Nucleus accumbens (tissue), 56 donors: Measurements from ENCODE around the gene KDM4B.

Experiments
- DNase-seq, 56 donors: peaks; one replicate each; lab custom pipeline; 2025; lab: John Stamatoyannopoulos, UW

KDM4B gene

GRCh38 chr19:5030822-5031221 lies 61.9 kb downstream of the KDM4B start:
- DNase-seq, result no peak

- DNase-seq, result peak in 52 of 56 donors; percentile 23 to 91 (median 70)
These were observed 62.6 kb downstream of the KDM4B start for GRCh38 chr19:5031231-5032100.

DNA sequence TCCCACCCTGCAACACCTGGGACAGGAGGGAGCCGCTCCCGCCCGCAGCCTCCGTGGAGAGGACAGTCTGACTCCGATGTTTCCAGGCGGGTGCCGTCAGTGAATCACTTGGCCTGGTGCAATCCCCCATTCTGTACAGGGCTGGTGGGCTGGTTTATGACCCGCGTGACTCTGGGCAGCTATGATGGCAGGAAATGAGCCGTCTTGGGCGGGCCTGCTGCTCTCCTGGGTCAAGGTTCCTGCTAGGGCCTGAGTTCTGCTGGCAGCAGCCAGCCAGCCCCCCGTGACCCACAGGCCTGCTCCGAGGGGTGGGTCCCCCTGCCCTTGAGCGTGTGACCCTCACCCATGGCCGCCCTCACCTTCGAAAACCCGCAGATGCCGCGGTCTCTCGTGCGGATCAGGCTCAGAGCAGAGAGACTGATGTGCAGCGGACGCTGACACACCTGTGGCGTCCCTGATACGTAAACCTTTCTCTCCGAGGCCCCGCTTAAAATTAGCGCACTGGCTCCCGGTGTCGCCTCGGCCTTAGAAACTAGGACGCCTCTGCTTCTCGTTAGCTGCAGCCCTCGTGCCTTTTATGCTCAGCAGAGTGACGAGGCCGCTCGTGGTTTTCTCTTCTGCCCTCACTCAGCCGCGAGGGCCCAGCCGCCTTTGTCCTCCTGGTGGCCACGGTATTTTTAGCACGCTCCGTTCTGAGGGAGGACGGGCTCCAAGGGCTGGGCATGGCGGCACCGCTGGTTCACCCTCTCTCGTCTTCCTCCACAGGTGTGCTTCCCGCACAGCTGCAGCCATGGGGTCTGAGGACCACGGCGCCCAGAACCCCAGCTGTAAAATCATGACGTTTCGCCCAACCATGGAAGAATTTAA lies 63.4 kb downstream of the KDM4B start:
- no peak for DNase-seq

DNA sequence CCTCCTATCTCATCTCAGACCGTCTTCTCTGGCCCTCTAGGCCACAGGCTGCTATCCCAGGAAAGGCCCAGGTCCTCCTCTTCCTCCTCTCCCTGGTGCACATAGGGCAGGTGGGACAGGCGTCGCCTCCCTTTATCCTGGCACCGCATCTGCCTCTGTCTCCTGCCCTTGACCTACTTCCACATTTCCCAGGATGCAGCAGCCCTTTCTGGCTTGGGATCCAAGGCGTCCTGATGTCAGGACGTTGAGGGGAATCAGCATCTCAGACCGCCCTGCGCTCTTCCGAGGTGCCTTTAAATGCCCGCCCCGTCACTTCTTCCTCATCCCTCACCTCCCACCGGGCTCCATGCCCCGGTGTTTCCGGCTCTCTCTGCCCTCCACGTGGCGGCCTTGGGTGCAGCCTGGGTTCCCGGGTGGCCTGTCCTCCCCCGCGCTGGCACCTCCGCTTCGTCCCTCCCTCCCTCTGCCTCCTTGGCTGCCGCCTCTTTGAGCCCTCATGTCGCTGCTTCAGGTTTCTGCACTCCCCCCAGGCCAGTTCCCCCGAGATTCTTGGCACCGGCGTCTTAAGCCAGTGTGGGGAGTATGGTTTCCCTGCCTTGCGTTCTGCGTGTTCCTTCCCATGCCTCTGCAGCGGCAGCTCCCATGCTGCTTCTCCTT lies 66.3 kb downstream of the KDM4B start:
- DNase-seq, result peak in 5 of 56 donors; percentile 47 to 58 (median 53)

DNA sequence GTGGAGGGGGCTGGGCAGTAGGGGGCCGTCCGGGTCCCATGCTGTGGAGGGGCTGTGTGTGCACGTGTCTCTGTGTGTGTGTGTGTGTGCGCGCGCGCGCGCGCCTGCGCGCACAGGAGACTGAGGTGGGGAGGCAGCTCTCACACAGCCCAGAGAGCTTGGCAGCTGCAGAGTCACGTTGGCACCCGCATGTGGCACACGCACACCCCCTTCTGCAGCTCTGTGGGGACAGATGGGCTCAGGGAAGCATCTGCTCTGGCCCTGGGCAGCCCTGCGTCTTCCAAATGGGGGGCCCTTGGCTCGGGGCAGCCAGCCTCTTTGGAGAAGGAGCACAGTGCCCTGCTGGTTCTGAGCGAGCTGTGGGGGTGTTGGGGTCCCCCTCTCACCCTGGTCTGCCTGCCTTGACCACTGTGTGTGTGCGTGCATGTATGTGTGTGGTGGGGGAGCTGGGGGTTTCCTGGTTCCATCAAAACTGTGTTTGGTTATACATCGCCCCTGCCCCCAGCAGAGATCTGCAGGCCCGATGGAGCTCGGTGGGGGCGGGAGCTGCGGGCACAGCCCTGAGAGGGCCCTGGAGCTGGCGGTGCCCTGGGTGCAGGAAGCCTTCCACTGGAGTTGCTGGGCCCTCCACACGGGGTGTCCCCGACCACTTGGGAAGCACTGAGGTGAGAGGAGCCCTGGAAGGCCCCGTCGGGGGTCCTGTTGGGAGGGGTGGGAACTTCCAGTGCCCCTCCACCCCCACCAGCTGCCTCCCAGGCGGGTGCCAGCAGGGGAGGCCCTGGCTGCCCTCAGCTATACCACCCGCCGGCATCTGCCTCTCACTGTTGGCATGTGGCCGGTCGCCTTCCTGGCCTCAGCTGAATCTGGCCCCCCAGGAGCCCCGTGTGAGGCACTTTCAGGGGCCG lies 67.1 kb downstream of the KDM4B start:
- peak in 53 of 56 donors; percentile 25 to 87 (median 67) for DNase-seq

DNA sequence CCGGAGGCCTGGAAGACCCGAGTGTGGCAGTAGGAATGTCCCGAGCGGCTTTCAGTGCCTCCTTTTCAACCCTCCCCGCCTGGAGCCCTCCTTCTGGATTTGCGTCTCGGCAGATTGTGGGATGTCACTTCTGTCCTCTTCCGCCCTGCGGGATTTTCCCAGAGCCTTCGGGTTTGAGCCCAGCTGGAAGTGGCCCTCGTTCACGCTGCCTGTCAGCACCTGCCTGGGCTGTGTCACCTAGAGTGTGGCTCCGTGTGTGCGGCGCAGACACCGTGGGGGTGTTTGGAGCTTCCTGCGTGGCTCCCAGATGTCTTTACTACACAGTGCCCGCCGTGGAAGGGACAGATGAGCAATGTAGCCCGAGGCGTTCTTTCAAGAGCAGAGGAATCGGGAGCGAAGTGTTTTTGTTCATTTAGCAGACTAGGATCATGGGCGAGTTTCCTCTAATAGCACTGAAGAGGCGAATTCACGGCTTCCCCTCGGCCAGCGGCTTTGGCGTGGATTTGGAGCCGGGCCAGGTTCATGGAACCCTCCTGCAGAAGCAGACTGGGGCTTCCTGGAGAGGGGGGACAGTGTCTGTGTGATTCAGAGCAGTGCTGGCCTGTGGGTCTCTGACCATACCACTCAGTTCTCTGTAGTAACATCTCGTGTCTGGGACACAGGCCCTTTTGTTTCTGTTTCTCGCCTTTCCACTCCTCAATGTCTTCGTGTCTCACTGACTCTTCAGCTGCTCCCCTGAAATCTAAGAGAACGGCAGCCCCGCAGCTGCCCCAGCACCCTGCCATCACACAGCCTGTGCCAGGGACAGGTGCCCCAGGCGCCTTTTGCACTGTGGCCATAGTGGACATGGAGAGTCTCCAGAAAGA lies 68.0 kb downstream of the KDM4B start:
- DNase-seq, result peak in 47 of 56 donors; percentile 15 to 81 (median 50)

GRCh38 chr19:5037936-5038335 lies 69.0 kb downstream of the KDM4B start:
- DNase-seq, result peak in 2 of 56 donors; percentile 13 to 29

DNA sequence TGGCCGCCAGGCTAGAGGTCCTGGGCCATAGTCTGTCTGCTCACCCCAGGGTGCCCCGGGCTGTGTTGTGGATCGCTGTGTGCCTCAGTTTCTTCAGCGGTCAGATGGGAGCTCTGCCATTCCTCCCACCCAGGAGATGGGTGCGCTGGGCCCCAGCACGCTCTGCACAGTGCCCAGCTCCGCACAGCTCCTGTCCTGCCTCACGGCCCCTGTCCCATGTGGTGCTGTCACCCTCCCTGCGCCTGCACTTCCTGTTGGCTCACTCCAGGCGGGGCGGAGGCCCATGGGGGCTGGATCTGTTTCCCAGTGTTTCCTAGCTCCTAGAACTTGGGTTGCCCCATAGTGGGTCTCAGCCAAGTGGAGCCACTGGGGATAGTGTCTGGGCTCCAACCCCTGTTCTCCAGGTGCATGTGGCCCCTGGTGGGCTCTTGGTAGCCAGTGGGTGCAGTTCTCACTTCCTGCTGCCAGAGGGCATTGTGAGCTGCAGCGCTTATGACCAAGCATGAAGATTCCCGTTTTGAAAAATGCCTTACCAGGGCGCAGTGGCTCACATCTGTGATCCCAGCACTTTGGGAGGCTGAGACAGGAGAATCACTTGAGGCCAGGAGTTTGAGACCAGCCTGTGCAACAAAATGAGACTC lies 69.8 kb downstream of the KDM4B start:
- peak in 5 of 56 donors; percentile 8 to 31 (median 17) for DNase-seq

DNA sequence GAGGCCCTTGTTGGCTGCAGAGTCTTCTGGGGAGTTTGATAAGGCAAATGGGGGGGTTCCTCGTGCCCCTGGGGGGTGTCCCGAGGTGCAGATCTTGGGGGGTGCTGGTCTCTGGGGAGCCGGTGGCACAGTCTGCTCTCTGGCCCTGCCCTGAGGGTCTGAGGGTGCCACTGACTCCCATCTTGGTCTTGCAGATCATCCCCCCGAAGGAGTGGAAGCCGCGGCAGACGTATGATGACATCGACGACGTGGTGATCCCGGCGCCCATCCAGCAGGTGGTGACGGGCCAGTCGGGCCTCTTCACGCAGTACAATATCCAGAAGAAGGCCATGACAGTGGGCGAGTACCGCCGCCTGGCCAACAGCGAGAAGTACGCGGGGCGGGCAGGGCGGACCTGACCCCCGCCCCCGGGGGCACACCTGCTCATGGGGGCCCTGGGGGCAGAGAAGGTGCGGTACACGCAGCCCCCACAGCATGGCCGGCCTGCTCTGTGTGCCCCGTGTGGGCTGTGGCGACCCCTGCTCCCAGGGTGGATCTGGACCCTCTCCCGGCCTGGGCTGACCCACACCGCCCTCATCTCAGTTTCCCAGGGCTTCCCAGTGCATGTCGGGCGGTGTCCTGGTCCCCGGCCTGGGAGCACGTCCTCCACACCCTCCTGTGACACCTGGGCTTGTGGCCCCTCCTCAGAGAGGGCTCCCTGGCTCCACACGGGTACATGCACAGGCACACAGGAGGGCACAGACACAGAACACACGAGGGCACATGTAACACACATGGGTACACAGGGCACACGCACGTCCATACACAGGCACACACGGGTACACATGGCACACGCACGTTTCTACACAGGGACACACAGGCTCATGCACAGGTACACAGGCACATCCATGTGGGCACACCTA lies 71.0 kb downstream of the KDM4B start:
- no peak for DNase-seq

DNA sequence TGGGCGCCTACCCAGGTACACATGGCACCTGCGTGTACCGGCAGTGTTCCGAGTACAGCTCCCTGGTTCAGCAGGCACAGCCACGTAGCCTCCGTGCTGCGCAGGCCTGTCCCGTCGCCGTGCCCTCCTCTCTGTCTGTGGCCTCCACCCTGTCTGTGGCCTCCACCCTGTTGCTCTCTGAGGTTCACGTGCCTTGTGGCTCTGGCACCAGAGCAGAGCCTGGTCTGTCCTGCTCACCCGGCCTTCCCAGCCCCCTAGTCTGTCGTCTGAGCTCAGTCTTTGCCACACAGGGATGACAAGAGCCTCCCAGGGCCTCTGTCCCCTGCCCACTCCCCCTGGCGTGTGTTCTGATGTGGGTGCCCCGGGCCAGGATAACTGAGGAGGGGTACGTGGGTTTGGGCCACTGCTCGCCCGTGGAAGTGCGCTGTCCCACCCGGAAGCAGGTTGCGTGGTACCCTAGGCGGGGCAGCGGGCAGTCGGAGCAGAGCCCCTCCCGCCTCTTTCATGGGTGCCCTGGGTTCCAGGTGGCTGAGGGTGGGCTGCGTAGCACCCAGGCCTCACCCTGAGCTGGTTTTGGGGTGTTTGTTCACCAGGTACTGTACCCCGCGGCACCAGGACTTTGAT lies 71.7 kb downstream of the KDM4B start:
- DNase-seq, result no peak

GRCh38 chr19:5041168-5041912 lies 72.4 kb downstream of the KDM4B start:
- DNase-seq, result peak in 2 of 56 donors; percentile 15 to 22

- DNase-seq, result no peak
These were observed 72.9 kb downstream of the KDM4B start for GRCh38 chr19:5041913-5042187.

DNA sequence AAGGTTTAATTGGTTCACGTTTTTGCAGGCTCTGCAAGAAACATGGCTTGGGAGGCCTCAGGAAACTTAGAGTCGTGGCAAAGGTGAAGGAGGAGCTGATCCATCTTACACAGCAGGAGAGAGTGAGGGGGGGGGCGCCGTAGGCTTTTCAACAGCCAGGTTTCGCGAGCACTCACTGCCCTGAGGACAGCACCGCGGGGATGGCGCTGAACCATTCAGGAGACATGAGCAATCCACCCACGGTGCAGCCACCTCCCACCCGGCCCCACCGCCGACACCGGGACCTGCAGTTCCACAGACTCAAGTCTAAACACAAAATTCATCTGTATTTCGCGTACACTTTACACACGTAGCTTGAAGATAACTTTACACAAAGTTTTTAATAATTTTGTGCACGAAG lies 73.6 kb downstream of the KDM4B start:
- DNase-seq, result no peak

DNA sequence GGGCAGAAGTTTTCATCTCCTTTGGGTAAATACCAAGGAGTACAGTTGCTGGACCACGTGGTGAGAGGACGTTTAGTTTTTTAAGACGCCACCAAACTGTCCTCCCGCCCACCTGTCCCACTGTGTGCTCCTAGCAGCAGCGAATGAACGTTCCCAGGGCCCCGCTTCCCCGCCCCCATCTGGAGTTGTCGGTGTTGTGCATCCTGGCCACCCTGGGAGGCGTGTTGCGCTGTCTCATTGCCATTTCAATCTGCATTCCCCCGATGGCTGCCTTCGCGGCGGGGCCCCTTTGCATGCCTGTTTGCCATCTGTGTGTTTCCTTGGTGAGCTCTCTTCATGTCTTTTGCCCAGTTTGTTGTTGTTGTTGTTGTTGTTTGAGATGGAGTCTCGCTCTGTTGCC lies 76.1 kb downstream of the KDM4B start:
- no peak for DNase-seq

DNA sequence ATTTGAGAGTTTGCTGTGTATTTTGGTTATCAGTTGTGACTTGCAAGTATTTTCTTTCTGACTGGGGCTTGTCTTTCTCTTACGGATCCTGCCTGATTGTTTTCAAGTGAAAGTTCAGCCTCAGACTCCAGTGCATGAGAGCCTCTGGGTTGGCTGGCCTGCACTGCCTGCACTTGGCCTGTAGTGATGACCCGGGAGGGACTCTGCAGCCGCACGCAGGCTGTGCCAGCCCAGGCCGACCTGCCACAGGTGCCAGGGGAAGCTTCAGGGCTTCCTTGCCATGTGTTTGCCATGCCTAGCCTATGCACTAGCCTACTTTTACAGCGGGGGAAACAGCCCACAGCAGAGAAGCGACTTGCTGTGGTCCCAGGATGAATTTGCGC lies 77.0 kb downstream of the KDM4B start:
- no peak for DNase-seq

GRCh38 chr19:5046339-5047039 lies 77.6 kb downstream of the KDM4B start:
- no peak for DNase-seq
